HG03045 (cell line): ENCODE data around the gene THUMPD3.
A peak's percentile ranks its signal among the peaks of the same experiment; 100 is the strongest.

Experiments
- ATAC-seq: cut with Tn5 transposase; IDR thresholded peaks from one replicate; pipeline ENCODE4 v1.9.1; 2021; ENCODE audit warnings: mild to moderate bottlenecking, moderate library complexity; ENCODE audit not compliant: unreplicated experiment

THUMPD3 gene

DNA sequence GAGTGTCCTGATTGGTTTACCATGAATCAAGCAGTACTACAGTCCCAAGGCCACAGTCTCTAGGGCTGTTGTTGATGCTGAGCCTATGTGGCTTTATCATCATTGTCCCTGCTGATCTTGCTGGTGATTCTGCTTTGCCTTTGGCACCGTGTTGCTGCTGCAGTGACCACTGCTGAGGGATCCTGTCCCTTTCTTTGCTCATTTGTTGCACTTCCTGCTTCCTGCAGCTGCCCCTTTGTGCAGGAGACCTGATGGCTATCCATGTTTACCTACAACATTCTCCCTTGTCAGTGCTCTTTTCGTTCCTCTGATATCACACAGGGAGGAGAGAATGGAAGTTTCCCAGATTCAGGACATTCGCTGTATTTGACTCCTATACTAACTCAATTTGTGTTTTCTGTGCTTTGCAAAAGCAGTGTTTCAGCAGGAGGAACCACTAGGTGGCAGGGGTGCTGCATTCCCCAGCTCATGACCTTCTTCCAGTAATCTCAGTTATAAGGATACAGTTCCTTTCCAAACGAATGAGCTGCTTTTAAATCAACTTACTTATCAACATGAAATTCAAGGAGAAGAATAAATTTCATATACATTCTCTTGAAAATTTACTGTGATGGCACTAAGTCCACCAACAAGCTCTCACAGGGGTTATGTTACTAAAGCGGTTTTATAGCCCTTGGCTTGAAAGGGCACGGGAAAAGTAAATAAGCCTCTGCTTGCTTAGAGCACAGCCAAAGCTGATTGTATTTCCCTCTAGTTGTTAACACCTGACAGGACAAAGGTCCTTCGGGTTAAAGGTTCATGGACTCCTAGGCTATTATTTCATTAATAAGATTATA, 9.7 kb upstream of the THUMPD3 start:
- no peak for ATAC-seq

DNA sequence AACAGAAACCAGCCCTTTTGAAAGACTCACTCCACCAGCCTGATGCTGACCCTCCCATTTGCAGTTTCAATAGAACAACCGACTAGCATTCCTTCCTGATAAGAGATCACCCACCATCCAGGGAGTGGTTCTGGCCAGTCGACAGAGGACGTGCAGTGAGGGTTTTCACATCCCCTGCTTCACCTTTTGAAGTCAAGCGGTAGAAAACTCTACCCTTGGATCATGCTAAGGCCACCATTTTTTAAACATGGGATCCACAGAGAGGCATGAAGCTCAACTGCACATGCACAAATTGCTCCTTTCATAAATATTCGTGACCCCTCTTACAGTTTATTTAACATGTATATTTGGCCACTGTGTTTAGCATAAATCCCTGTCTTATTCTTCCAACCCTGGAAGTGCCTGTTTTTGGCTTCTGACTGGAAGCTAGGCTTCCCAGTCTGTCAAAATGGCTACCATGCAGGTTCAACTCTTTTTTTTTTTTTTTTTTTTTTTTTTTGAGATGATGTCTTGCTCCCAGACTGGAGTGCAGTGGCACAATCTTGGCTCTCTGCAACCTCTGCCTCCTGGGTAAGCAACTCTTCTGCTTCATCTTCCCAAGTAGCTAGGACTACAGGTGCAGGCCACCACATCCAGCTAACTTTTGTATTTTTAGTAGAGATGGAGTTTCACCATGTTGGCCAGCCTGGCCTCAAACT, 1.0 kb upstream of the THUMPD3 start:
- no peak for ATAC-seq

DNA sequence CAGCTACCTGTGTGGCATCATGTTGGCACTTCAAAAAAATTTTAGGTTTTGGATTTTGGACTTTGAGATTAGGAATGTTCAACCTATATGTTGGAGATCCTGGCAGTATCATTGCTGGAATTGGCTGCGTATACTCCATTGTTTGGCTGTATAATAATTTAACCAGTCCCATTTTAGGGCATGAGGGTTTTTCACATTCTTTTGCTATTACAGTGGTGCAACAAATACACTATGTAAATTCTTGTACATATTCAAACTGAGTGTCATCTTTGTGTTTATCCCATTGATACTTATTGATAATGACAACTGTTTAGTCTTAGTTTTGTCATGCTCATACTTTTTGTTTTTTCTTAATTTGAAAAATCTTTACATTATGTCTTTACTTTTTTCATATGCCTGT, 6.7 kb downstream of the THUMPD3 start:
- ATAC-seq, result no peak

DNA sequence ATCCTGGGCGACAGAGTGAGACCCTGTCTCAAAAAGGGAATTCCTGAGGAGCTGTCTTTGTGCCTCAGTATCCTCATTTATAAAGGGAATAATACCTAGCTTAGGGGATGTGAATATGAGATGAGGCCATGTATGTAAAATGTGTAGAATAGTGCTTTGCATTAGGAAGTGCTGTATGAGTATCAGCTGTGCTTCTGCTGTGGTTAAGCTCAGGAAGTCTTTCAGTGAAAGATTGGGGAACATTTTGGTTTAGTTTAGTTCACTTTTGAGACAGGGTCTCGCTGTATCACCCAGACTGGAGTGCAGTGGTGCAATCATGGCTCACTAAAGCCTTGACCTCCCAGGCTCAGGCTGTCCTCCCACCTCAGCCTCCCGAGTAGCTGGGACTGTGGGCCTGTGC, 10.6 kb downstream of the THUMPD3 start:
- no peak for ATAC-seq

DNA sequence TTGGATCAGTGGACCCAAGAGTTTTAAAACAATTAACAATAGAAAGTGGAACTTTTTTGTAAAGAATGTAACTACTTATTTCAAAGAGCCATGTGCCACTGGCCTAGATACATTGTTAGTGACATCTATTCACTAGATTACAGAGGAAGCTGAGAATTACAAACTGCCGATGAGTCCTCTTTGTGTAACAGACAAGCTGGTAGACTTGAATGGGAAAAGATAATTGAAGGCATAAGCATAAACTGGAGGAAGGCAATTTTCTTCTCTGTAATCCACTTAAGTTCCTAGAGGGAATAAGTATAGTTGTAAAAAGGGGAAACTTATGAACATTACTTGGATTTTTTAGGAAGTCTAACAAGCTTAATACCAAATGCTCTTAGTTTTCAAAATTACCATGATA, 15.1 kb downstream of the THUMPD3 start:
- ATAC-seq, result no peak

DNA sequence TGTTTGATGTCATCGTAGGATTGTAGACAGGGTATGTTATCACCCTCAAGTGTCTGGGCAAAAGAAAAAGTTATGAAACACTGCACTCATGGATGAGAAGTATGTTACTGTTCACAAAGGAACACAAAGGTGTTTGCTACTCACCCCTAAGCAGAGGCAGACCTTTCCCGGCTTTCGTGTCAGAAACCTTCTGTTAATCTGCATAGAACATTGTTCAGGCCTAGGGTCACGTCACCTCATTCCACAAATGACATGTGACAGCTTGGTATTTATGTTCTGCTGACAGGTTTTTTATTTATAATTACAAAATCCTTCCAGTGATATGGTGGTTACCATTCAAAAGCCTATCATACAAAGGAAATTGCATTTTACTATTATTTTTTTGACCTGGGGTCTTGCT, 16.5 kb downstream of the THUMPD3 start:
- no peak for ATAC-seq

DNA sequence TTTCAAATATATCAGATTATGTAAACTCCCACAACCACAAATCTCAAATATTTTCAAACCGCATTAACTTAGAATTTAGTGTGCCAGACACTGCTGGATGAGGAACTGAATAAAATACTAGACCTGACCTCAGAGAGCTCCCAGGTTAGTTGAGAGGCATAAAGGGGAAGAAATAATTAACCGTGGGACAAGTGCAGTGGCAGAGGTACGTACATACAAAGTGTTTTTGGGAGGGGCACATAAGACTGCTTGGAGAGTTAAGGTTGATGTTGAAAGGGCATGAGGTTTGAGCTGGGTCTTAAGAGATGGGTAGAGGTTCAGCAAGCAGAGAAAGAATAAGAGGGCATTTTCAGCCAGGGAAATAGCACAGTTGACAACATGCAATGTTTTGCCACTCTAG, 17.2 kb downstream of the THUMPD3 start:
- ATAC-seq, result no peak

DNA sequence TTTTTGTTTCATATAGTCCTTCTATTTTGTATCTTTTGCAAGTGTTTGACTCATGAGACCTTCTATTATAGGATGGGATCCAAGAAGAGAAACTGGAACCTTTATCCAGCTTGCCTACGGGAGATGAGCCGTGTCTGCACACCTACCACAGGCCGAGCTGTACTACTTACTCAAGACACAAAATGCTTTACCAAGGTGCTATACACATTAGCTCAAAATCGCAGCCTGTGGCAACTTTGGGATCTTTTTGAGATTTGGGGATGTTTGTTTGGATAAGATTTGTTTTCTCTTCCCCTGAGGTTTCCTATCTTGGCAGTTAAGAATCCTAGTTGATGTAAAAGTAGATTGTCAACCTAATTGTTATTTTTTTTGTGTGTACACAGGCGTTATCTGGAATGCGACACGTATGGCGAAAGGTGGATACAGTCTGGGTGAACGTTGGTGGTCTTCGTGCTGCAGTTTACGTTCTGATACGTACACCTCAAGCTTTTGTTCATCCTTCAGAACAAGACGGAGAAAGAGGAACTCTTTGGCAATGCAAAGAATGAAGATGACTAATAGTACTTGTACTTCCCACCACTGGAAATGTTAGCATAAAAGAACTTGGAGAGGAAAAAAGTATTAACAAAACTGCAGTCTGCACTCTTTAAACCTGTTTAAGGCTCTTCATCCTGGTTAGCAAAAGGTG, 21.4 kb downstream of the THUMPD3 start:
- no peak for ATAC-seq

DNA sequence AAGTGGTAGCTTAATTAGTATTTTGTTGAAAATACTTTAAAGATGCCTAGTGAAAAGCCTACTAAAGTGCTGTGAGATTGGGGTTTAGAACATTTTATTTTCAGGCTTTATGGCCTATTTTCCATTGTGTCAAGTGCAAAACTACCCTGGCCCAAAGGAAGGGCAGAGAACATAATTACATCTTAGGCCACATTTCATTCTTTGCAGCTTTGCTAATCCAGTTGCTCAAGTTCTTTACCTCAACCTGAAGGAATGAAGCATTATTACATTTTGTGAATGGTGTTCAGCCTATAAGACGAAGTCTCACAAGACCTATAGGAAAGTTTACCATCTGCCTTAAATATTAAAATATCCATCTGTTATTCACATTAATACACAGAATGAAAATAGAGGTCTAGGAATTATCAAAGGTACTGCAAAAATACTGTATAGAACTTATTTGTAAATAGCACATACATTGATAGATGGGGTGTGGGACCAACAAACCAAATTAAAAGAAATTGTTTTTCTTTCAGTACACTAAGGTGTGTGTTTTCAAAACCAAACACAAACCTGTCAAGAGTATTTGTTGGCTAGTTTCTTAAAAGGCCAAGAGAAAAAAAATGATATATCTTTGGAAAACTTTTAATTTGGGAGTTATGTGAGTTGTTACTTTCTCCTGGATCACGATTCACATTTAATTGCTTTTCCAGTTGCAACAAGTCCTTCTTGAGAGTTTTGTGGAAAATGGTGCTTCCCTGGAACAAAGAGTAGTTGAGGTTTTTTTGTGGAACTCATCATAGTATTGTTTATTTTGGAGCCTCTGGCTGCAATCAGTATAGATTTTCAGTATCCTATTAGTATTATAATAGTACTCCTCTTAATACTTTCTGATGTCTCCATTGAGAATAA, 22.6 kb downstream of the THUMPD3 start:
- ATAC-seq, result no peak

DNA sequence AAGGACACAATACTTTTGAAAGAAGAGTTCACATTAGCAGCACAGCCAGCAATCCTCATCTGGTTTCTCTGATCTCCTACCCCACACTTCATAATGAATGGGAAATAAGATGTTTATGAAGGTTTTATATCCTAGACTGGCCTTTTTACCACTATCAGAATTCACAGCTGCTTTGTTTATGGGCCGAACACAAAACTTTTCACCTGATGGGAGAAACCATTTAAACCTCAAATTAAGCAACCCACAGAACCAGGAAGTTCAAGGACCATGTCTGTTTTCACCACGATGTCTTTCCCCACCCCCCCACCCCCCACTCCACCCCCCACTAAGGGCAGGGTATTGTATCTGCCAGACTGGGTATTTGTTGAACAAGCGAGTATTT, 23.2 kb downstream of the THUMPD3 start:
- no peak for ATAC-seq

DNA sequence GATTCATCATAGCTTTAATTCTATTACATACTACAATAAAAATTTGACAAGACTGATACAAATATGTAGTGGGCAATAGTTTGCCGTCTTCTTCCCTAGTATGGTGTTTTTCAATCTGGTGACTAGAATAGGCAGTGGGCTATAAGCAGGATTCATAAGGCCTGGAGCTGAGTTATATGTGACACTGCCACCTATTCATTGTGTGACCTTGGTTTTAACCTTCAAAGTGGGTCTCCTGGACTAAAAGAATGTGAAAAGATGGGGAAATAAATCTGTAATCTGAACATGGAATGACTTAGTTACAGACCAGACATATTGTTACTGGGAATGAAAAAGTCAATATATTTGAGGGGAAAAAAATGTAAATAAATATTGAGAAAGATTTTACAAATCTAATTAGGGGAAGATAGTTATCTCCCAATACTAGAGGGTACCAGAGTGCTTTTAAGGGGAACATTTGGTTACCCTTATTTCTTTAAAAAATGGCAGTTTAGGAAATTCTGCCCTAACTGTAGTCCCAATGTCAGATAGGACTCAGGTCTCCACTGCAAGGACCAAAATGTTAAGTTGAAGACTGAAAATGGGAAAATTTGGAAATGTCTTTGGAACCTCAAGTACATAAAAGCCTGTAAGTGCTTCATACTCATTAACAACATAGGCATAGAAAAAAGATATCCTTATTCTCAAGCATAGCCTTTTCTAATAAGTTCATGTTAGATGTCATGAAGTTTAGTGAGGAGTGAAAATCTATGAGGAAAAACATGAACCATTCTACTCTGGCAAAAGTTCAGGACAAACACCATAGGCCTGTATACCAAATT, 23.9 kb downstream of the THUMPD3 start:
- ATAC-seq, result no peak

DNA sequence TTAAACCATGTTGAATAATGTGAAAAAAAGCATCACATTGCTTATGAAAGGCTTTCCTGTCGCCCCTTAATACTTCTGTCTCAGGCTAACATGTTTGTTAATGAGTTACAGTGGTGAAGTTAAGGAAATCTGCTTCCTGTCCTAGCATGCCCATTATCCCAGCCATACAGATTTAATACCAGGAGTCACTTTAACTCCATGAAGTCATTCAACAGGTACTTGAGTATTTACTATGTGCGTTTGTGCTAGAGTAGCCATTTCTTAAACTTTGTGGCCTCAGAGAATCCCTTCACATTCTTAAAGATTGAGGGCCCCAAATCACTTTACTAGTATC, 24.4 kb downstream of the THUMPD3 start:
- ATAC-seq, result no peak

DNA sequence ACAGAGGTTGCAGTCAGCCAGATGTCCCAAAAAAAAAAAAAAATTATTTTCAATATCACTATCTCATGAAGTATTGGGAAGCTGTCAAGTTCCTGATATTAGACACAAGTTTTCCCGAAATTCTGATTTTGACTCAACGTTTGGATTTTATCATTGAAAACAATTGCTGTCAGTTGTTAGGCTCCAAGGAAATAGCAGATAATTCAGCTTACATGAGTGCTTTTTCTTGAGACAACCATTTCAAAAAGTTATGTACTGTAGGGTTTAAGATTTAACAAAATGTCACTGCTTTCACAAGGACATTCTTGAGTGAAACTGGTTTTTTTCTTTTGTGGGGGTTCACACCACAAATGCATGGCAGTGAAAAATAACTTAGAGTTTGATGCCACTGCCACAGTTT, 25.3 kb downstream of the THUMPD3 start:
- ATAC-seq, result no peak

DNA sequence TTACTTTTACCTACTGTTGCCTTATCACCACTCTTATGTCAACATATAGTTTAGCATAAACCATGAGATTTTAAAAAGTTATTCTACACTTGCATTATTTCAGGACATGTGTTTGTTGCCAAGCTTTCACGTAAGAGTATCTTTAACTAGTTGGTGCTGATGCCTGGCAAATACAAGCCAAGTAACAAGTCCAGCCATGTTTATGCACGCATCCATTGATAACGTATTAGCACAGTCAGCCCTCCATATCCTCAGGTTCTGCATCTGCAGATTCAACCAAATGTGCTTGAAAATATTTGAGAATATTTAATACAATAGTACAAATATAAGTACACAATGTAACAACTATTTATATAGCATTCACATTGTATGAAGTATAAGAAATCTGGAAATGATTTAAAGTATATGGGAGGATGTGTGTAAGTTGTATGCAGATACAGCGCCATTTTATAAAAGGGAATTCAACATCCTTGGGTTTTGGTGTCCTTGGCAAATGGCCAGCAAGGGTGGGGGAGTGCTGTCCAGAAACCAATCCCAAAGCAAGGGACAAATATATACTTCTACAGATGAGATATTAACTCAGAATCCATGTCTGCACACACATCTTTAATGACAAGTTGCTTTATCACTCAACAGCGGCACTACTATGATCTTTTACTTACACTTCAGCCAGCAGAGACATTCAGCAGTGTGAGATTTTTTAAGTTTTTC, 25.9 kb downstream of the THUMPD3 start:
- no peak for ATAC-seq

DNA sequence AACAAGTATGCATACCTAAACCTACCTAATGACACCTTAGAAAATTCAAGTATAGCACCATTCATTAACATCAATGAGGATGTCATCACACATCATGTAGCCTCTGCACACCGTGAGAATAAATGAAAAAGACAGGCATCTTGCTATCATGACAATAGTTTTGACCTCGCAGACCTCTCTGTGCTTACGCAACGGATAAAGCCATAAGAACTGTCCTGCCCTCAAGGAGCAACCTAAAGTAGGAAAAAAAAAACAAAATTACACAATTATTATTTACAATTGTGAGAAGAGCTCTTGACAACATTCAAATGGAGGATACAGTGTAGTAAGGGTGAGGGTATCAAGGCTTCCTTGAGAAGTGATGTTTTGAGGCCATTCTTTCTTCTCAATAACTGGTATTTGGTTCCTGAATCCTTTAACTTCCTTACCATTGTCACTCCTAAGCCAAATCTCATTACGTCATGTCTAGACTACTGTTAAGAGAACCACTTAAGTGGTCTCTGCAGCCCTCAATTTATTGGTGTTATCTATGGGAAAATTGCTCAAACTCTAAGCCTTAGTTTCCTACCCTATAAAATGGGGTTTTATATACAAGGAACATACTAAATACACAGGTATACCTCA, 27.5 kb downstream of the THUMPD3 start:
- ATAC-seq, result no peak

DNA sequence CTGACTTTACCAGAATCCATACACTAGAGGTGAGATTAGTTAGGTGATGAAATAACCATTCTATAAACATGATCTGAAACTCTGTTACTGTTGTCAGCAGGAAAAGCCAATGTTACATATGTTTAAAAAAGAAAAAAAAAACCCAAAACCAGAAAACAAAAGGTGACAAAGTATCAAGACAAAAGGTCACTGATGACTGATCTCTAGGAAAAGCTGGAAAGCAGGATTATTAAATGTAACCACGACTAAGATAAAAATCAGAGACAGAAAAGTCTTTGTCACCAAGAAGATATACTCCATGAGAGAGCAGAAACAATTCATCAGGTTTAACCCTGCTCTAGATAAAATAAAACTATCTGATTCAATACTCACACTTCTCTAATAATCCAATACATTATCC, 29.2 kb downstream of the THUMPD3 start:
- ATAC-seq, result no peak

DNA sequence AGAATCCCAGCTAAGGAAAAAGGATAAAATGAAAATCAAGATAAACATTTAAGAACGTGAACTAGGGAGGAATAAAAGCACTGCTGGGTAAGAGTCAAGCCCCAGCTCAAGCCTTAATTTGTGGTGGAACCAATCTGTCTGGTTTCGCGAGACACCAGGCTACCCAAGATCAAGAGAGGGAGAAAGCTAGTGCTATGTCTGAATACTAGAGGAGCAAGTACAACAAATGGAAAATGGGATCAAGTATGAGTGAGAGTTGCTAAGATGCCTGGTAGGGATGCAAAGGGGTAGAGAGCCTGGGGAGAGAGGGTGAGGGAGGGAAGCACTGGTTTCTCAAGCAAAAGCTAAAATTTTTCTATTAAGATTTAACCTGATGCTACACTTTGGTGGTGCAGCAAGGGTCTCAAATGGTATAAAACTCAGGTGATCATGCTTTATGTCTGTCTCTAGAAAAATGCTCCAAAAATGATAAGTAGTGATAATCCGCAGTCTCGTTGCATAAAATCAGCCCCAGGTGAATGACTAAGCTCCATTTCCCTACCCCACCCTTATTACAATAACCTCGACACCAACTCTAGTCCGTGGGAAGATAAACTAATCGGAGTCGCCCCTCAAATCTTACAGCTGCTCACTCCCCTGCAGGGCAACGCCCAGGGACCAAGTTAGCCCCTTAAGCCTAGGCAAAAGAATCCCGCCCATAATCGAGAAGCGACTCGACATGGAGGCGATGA, 32.9 kb downstream of the THUMPD3 start:
- ATAC-seq, result no peak

DNA sequence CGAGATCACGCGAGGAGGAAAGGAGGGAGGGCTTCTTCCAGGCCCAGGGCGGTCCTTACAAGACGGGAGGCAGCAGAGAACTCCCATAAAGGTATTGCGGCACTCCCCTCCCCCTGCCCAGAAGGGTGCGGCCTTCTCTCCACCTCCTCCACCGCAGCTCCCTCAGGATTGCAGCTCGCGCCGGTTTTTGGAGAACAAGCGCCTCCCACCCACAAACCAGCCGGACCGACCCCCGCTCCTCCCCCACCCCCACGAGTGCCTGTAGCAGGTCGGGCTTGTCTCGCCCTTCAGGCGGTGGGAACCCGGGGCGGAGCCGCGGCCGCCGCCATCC, 33.4 kb downstream of the THUMPD3 start:
- peak; percentile 34 for ATAC-seq
